WTC11 (cell line): ENCODE data around the gene MYBPH. TPM values are rescaled to one million over a fixed set of nuclear protein-coding genes. Genes with fewer than 3 reads are reported as not detected.

Experiments used
- ATAC-seq: fragments of 200-7000 bp; cut with Tn5 transposase; 2 replicates; pipeline ENCODE4 v1.10.0; 2021; ENCODE audit warnings: mild to moderate bottlenecking, moderate library complexity
- CTCF ChIA-PET: fragments of 300-600 bp; sonication (Branson Sonifier 250); formaldehyde crosslinking; loops from one replicate; lab custom pipeline; 2021; ENCODE audit warnings: antibody characterized with exemption; lab: Charles Lee
- POLR2A ChIA-PET: fragments of 350-600 bp; sonication (Branson Sonifier 250); formaldehyde crosslinking; loops from one replicate; lab custom pipeline; 2021; ENCODE audit warnings: antibody characterized with exemption; lab: Charles Lee
- DNase-seq: peaks from one replicate; pipeline ENCODE4 v3.0.0; 2021; ENCODE audit warnings: low spot score
- H3K27ac Mint-ChIP-seq: 2 replicates; pipeline ENCODE4 v1.8.0; 2021; ENCODE audit warnings: mixed read lengths
- H3K27me3 Mint-ChIP-seq: 2 replicates; pipeline ENCODE4 v1.8.0; 2021; ENCODE audit warnings: low read depth, mild to moderate bottlenecking, moderate library complexity, mixed read lengths
- H3K36me3 Mint-ChIP-seq: 2 replicates; pipeline ENCODE4 v1.8.0; 2021; ENCODE audit warnings: mixed read lengths
- H3K4me1 Mint-ChIP-seq: 2 replicates; pipeline ENCODE4 v1.8.0; 2022; ENCODE audit warnings: mixed read lengths
- H3K4me3 Mint-ChIP-seq: 2 replicates; pipeline ENCODE4 v1.8.0; 2021; ENCODE audit warnings: mild to moderate bottlenecking, moderate library complexity, mixed read lengths
- H3K9me3 Mint-ChIP-seq: 2 replicates; pipeline ENCODE4 v1.8.0; 2021; ENCODE audit warnings: mixed read lengths
- FOXP1 ChIP-seq: sonication (generic); formaldehyde crosslinking; IDR thresholded peaks from 2 replicates; pipeline ENCODE4 v1.8.0; 2022; ENCODE audit warnings: missing genetic modification reagents, mild to moderate bottlenecking, moderate library complexity, borderline replicate concordance
- MXD4 ChIP-seq: fragments of 250-450 bp; sonication (Bioruptor Pico); IDR thresholded peaks from 2 replicates; pipeline ENCODE4 v1.8.0; 2021; ENCODE audit warnings: mild to moderate bottlenecking, moderate library complexity, borderline replicate concordance
- ZBTB21 ChIP-seq: sonication (generic); formaldehyde crosslinking; IDR thresholded peaks from 2 replicates; pipeline ENCODE4 v1.8.1; 2023; ENCODE audit warnings: mild to moderate bottlenecking, missing genetic modification reagents, borderline replicate concordance
- total RNA-seq: library from RNA; stranded (reverse); gene quantifications from 3 replicates; pipeline ENCODE4 v1.2.3, GENCODE V29; 2021
- TF ChIP-seq, protein P1 (sequence below): sonication (generic); formaldehyde crosslinking; IDR thresholded peaks from 2 replicates; pipeline ENCODE4 v1.8.0; 2023; ENCODE audit warnings: missing genetic modification reagents, mild to moderate bottlenecking, borderline replicate concordance
- TF ChIP-seq, protein P2 (sequence below): sonication (generic); formaldehyde crosslinking; IDR thresholded peaks from 2 replicates; pipeline ENCODE4 v1.8.0; 2023; ENCODE audit warnings: missing genetic modification reagents
- TF ChIP-seq, protein P3 (sequence below): sonication (generic); formaldehyde crosslinking; IDR thresholded peaks from 2 replicates; pipeline ENCODE4 v1.8.0; 2022; ENCODE audit warnings: mild to moderate bottlenecking, missing genetic modification reagents
- TF ChIP-seq, protein P4 (sequence below): sonication (generic); formaldehyde crosslinking; IDR thresholded peaks from 2 replicates; pipeline ENCODE4 v1.8.1; 2023; ENCODE audit warnings: mild to moderate bottlenecking, moderate library complexity, missing genetic modification reagents
- TF ChIP-seq, protein P5 (sequence below): sonication (generic); formaldehyde crosslinking; IDR thresholded peaks from 2 replicates; pipeline ENCODE4 v1.8.1; 2022; ENCODE audit warnings: mild to moderate bottlenecking, moderate library complexity, missing genetic modification reagents
- TF ChIP-seq, protein P6 (sequence below): sonication (generic); formaldehyde crosslinking; IDR thresholded peaks from 2 replicates; pipeline ENCODE4 v1.8.1; 2023; ENCODE audit warnings: mild to moderate bottlenecking, missing genetic modification reagents
- TF ChIP-seq, protein P7 (sequence below): sonication (generic); formaldehyde crosslinking; IDR thresholded peaks from 2 replicates; pipeline ENCODE4 v1.8.0; 2023; ENCODE audit warnings: mild to moderate bottlenecking, missing genetic modification reagents

Gene MYBPH
- total RNA-seq, 1 experiment from 2014 or later = not detected

DNA sequence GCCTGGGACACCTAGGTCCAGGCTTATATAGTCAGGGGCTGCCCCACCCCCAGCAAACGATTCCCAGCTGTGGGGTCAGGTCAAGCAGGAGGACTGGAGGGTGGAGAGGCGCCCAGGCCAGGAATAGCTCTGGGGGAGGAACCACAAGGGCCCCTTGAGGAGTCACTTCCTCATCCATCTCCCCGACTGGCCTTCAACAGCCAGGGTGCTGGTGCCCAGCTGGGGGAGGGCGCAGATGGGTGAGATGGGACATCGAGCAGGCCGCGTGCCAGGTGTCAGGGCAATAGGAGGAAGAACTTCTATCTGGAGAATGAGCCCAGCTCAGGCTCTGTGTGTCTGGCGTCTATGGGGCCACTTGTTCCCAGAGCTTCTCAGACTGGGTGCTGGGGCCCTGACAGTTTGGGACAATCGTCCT lies 208 bp upstream of the MYBPH start (continued):
- TF ChIP-seq, protein P1, sequence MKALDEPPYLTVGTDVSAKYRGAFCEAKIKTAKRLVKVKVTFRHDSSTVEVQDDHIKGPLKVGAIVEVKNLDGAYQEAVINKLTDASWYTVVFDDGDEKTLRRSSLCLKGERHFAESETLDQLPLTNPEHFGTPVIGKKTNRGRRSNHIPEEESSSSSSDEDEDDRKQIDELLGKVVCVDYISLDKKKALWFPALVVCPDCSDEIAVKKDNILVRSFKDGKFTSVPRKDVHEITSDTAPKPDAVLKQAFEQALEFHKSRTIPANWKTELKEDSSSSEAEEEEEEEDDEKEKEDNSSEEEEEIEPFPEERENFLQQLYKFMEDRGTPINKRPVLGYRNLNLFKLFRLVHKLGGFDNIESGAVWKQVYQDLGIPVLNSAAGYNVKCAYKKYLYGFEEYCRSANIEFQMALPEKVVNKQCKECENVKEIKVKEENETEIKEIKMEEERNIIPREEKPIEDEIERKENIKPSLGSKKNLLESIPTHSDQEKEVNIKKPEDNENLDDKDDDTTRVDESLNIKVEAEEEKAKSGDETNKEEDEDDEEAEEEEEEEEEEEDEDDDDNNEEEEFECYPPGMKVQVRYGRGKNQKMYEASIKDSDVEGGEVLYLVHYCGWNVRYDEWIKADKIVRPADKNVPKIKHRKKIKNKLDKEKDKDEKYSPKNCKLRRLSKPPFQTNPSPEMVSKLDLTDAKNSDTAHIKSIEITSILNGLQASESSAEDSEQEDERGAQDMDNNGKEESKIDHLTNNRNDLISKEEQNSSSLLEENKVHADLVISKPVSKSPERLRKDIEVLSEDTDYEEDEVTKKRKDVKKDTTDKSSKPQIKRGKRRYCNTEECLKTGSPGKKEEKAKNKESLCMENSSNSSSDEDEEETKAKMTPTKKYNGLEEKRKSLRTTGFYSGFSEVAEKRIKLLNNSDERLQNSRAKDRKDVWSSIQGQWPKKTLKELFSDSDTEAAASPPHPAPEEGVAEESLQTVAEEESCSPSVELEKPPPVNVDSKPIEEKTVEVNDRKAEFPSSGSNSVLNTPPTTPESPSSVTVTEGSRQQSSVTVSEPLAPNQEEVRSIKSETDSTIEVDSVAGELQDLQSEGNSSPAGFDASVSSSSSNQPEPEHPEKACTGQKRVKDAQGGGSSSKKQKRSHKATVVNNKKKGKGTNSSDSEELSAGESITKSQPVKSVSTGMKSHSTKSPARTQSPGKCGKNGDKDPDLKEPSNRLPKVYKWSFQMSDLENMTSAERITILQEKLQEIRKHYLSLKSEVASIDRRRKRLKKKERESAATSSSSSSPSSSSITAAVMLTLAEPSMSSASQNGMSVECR (CRISPR knock-in tag) = no peak
- TF ChIP-seq, protein P2, sequence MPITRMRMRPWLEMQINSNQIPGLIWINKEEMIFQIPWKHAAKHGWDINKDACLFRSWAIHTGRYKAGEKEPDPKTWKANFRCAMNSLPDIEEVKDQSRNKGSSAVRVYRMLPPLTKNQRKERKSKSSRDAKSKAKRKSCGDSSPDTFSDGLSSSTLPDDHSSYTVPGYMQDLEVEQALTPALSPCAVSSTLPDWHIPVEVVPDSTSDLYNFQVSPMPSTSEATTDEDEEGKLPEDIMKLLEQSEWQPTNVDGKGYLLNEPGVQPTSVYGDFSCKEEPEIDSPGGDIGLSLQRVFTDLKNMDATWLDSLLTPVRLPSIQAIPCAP (CRISPR knock-in tag) = no peak
- TF ChIP-seq MXD4 (CRISPR knock-in tag) = no peak
- TF ChIP-seq FOXP1 (CRISPR knock-in tag) = no peak
- TF ChIP-seq, protein P3, sequence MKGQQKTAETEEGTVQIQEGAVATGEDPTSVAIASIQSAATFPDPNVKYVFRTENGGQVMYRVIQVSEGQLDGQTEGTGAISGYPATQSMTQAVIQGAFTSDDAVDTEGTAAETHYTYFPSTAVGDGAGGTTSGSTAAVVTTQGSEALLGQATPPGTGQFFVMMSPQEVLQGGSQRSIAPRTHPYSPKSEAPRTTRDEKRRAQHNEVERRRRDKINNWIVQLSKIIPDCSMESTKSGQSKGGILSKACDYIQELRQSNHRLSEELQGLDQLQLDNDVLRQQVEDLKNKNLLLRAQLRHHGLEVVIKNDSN (CRISPR knock-in tag) = no peak
- TF ChIP-seq, protein P4, sequence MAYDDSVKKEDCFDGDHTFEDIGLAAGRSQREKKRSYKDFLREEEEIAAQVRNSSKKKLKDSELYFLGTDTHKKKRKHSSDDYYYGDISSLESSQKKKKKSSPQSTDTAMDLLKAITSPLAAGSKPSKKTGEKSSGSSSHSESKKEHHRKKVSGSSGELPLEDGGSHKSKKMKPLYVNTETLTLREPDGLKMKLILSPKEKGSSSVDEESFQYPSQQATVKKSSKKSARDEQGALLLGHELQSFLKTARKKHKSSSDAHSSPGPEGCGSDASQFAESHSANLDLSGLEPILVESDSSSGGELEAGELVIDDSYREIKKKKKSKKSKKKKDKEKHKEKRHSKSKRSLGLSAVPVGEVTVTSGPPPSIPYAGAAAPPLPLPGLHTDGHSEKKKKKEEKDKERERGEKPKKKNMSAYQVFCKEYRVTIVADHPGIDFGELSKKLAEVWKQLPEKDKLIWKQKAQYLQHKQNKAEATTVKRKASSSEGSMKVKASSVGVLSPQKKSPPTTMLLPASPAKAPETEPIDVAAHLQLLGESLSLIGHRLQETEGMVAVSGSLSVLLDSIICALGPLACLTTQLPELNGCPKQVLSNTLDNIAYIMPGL (CRISPR knock-in tag) = no peak
- TF ChIP-seq, protein P5, sequence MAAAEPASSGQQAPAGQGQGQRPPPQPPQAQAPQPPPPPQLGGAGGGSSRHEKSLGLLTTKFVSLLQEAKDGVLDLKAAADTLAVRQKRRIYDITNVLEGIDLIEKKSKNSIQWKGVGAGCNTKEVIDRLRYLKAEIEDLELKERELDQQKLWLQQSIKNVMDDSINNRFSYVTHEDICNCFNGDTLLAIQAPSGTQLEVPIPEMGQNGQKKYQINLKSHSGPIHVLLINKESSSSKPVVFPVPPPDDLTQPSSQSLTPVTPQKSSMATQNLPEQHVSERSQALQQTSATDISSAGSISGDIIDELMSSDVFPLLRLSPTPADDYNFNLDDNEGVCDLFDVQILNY (CRISPR knock-in tag) = no peak

DNA sequence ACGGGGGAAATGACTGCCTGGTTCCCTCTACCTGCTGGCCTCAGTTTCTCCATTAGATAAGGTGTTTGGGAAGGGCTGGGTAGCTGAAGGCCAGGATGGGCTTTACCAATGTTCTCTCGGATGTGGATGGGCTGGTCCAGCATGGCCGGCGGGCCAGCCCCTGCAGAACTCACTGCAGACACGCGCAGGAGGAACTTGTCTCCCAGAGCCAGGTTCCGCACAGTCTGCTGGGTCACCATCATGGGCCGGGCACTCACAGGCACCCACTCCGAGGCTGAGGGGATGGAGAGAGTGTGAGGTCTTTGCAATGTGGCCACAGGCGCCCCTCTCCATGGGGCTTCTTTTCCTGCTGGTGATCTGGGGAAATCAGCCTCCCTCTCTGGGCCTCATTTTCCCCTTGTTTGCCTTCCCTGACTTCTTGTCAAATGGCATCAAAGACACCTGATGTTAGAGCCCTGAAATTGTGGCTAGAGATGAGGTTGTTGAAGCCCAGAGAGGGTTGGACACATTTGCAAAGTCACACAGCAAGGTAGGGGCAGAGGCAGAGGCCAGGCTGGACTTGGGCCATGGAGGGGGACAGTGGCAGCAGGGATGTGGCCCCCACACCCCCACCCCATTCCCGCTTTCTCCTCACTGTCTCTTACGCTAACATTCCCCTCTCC lies 1.2 kb downstream of the MYBPH start:
- TF ChIP-seq ZBTB21 (no peak), FOXP1 (CRISPR knock-in tag) (no peak)
- TF ChIP-seq, protein P6, sequence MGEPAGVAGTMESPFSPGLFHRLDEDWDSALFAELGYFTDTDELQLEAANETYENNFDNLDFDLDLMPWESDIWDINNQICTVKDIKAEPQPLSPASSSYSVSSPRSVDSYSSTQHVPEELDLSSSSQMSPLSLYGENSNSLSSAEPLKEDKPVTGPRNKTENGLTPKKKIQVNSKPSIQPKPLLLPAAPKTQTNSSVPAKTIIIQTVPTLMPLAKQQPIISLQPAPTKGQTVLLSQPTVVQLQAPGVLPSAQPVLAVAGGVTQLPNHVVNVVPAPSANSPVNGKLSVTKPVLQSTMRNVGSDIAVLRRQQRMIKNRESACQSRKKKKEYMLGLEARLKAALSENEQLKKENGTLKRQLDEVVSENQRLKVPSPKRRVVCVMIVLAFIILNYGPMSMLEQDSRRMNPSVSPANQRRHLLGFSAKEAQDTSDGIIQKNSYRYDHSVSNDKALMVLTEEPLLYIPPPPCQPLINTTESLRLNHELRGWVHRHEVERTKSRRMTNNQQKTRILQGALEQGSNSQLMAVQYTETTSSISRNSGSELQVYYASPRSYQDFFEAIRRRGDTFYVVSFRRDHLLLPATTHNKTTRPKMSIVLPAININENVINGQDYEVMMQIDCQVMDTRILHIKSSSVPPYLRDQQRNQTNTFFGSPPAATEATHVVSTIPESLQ (CRISPR knock-in tag) = no peak
- TF ChIP-seq, protein P7, sequence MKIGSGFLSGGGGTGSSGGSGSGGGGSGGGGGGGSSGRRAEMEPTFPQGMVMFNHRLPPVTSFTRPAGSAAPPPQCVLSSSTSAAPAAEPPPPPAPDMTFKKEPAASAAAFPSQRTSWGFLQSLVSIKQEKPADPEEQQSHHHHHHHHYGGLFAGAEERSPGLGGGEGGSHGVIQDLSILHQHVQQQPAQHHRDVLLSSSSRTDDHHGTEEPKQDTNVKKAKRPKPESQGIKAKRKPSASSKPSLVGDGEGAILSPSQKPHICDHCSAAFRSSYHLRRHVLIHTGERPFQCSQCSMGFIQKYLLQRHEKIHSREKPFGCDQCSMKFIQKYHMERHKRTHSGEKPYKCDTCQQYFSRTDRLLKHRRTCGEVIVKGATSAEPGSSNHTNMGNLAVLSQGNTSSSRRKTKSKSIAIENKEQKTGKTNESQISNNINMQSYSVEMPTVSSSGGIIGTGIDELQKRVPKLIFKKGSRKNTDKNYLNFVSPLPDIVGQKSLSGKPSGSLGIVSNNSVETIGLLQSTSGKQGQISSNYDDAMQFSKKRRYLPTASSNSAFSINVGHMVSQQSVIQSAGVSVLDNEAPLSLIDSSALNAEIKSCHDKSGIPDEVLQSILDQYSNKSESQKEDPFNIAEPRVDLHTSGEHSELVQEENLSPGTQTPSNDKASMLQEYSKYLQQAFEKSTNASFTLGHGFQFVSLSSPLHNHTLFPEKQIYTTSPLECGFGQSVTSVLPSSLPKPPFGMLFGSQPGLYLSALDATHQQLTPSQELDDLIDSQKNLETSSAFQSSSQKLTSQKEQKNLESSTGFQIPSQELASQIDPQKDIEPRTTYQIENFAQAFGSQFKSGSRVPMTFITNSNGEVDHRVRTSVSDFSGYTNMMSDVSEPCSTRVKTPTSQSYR (CRISPR knock-in tag) = no peak
- Mint-ChIP-seq H3K27ac (no peak overlapping the region), H3K4me3 (no peak overlapping the region), H3K36me3 (no peaks in the 10 kb centered on the region), H3K4me1 (peaks cover 22% of the 10 kb centered on the region), H3K9me3 (no peaks in the 10 kb centered on the region), H3K27me3 (no peaks in the 10 kb centered on the region)
- ATAC-seq (no peak), DNase-seq (no peak)
- POLR2A ChIA-PET = no interaction called here
- CTCF ChIA-PET = interaction anchor here (1.4 to 7.1 kb wide), 9 partner anchors 27 to 135 kb away, joined by 4 to 110 read pairs (median 30); partner anchors contain the start of gene ADORA1
